GM13977 (cell line): Measurements from ENCODE around the gene VAMP3.

Experiments
- DNase-seq: peaks from one replicate; pipeline ENCODE4 v3.0.0; 2012; ENCODE audit warnings: low spot score
- in situ Hi-C: fragments of 300-500 bp; cut with MboI; formaldehyde crosslinking; loops from one replicate; pipeline ENCODE4 v1.12.0; 2022; ENCODE audit warnings: low sequenced_read_pairs, low pct_unique_long_range_greater_than_20kb, mixed read lengths, inconsistent platforms; ENCODE audit not compliant: unreplicated experiment
- TF ChIP-seq, protein P1 (sequence below): IDR thresholded peaks from 2 replicates; pipeline ENCODE4 v1.5.1; 2012; ENCODE audit warnings: mild to moderate bottlenecking, control low read depth; ENCODE audit not compliant: insufficient read depth; ENCODE audit errors: extremely low read depth, missing control alignments

VAMP3 gene

DNA sequence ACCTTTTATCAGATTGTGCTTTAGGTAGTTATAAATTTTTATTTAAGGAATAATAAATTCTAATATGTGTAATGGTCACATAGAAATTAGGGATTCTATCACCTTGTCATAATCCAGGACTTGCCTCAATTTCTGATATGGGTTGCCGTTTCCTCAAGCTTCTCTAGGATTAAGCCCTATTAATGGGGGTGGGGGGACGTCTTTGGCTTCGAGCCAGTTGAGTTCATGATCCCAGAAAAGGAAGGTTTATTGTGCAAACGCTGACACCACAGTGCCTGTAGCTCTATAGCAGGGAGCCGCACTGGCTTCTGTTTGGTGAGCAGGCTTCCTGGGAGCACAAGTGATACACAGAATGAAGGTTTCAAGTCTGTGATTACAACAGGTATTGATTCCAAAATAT is 22.0 kb upstream of the VAMP3 start:
- no peak for DNase-seq
- in situ Hi-C loops = no loop called here
- TF ChIP-seq, protein P1, sequence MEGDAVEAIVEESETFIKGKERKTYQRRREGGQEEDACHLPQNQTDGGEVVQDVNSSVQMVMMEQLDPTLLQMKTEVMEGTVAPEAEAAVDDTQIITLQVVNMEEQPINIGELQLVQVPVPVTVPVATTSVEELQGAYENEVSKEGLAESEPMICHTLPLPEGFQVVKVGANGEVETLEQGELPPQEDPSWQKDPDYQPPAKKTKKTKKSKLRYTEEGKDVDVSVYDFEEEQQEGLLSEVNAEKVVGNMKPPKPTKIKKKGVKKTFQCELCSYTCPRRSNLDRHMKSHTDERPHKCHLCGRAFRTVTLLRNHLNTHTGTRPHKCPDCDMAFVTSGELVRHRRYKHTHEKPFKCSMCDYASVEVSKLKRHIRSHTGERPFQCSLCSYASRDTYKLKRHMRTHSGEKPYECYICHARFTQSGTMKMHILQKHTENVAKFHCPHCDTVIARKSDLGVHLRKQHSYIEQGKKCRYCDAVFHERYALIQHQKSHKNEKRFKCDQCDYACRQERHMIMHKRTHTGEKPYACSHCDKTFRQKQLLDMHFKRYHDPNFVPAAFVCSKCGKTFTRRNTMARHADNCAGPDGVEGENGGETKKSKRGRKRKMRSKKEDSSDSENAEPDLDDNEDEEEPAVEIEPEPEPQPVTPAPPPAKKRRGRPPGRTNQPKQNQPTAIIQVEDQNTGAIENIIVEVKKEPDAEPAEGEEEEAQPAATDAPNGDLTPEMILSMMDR = no peak

- in situ Hi-C loops = loop anchor here (25.0 kb wide), 1 partner anchor 89 kb away; no protein-coding TSS in a partner anchor
- no peak for DNase-seq
- TF ChIP-seq, protein P1 = no peak
Observed at GRCh38 chr1:7751174-7751573, 19.9 kb upstream of the VAMP3 start.

DNA sequence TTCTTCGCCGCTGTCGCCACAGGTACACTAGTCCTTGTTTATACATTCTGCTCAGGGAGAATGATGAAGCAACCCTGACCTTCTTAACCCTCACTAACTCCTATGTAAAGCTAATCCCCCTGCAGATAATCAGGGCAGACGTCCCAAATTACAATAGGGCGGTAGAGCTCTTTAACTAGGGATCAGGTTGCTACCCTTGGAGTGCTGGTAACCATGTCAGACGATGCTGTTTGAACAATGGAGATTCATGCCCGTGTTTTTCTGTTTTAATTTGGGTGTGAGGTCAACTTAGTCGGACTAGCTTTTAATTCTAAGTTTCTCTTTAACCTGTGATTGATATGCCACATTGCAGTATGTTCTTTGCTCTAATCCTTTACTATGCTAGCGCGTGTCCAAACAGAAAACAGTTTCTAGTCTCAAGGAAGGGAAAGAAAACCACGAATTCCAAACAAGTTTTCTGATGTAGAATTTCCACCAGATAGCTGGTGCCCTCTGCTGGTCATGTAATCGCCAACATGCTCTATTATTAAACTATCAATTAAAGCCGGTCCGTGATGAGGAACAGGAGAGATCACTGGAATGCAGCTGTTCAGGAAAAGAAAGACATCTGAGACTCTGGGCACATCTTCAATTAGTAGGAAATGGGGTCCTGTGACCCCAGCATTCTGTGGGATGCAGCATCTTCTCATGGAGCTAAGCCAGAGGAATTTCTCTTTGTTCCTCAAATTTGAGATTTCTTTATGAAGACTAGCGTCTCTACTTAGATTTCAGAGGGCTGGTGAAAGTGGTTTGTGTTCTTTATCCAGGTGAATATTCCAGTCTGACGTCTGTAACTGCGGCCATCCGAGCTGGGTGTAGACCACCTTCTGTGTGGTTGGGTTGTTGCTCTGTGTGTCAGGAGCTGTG is 18.3 kb upstream of the VAMP3 start:
- TF ChIP-seq, protein P1 = peak; percentile 70
- no peak for DNase-seq
- in situ Hi-C loops = loop anchor here (25.0 kb wide), 1 partner anchor 90 kb away; no protein-coding TSS in a partner anchor

- in situ Hi-C loops = loop anchor here (25.0 kb wide), 1 partner anchor 91 kb away; no protein-coding TSS in a partner anchor
- TF ChIP-seq, protein P1 = no peak
- DNase-seq = no peak
Observed at GRCh38 chr1:7753641-7754040, 17.5 kb upstream of the VAMP3 start.

- in situ Hi-C loops = loop anchor here (25.0 kb wide), 1 partner anchor 92 kb away; no protein-coding TSS in a partner anchor
- TF ChIP-seq, protein P1 = no peak
- DNase-seq = no peak
Observed at GRCh38 chr1:7754234-7754633, 16.9 kb upstream of the VAMP3 start.

- TF ChIP-seq, protein P1 = peak; percentile 21
- no peak for DNase-seq
- in situ Hi-C loops = loop anchor here (25.0 kb wide), 1 partner anchor 93 kb away; no protein-coding TSS in a partner anchor
Observed at GRCh38 chr1:7755448-7755847, 15.6 kb upstream of the VAMP3 start.
